ENCODE data around the gene NEO1. TPM values are rescaled to one million over a fixed set of nuclear protein-coding genes. Genes with fewer than 3 reads are reported as not detected.

NEO1 gene
- total RNA-seq, 1 donor from 2014 or later, result 24.9 TPM

DNA sequence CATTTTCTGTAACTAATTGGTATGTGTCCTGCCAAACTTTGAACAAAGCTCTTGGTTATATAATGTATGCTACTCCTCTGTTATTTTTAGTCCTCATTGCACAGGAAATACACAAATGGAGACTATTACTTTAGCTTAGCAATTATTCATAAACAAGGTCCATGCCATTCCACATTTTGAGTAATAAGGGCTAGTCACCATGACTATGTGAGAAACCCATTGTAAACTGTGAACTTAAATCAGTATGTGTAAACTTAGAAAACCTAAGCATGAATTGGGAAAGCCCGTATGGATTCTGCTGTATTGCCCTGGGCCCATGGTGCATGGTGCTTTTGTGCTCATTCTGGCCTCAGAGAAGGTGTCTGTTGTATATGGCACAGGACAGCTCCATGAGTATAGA is 216.2 kb downstream of the NEO1 start:
- TF ChIP-seq, protein P1, sequence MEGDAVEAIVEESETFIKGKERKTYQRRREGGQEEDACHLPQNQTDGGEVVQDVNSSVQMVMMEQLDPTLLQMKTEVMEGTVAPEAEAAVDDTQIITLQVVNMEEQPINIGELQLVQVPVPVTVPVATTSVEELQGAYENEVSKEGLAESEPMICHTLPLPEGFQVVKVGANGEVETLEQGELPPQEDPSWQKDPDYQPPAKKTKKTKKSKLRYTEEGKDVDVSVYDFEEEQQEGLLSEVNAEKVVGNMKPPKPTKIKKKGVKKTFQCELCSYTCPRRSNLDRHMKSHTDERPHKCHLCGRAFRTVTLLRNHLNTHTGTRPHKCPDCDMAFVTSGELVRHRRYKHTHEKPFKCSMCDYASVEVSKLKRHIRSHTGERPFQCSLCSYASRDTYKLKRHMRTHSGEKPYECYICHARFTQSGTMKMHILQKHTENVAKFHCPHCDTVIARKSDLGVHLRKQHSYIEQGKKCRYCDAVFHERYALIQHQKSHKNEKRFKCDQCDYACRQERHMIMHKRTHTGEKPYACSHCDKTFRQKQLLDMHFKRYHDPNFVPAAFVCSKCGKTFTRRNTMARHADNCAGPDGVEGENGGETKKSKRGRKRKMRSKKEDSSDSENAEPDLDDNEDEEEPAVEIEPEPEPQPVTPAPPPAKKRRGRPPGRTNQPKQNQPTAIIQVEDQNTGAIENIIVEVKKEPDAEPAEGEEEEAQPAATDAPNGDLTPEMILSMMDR (IDR thresholded peaks at IDR 0.05), result no peak
- Mint-ChIP-seq H3K27me3 (ENCODE audit: unreplicated experiment) (no peaks in the 10 kb centered on the region), H3K4me1 (ENCODE audit: unreplicated experiment) (peaks cover 9% of the 10 kb centered on the region), H3K9me3 (ENCODE audit: unreplicated experiment) (no peaks in the 10 kb centered on the region), H3K36me3 (ENCODE audit: unreplicated experiment) (peaks cover 2% of the 10 kb centered on the region), H3K27ac (ENCODE audit: unreplicated experiment) (no peak overlapping the region), H3K4me3 (ENCODE audit: unreplicated experiment) (no peak overlapping the region)
- DNase-seq (ENCODE audit: extremely low spot score, unreplicated experiment), result no peak

DNA sequence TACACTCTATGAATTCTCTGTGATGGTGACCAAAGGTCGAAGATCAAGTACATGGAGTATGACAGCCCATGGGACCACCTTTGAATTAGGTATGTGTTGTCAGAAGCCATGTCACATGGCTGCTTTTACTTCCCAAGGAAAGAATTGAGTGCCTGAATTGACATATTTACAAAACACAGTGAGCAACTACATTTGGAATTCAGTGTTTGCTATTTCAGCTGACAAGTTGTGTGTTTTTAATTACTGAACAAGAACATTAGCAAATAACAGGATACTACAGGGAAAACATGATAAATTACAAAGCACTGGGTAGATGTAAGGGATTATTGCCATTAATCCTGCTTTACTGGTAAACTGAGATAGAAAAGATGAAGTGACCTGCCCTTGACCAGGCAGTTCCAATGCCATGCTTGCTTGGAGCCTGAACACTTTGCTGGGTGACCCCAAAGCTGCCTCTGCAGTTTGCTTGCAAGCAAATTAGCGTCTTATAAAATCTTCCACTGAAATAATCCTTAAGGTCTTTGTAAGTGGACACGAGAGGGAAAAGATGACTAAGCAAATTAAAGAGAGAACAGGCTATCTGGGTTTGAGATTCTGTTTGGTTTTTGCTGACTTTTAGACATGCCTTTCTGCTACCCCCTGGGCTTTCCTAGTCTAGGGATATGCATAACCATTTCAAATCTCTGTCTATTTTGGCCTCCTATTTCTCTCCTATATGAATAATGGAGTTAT is 218.3 kb downstream of the NEO1 start:
- peaks cover 4% of the 10 kb centered on the region for H3K36me3 Mint-ChIP-seq (ENCODE audit: unreplicated experiment)
- DNase-seq (ENCODE audit: extremely low spot score, unreplicated experiment), result no peak
- H3K4me1 Mint-ChIP-seq (ENCODE audit: unreplicated experiment), result peaks cover 9% of the 10 kb centered on the region
- TF ChIP-seq, protein P1 (IDR thresholded peaks at IDR 0.05), result no peak
- no peak overlapping the region for H3K27ac Mint-ChIP-seq (ENCODE audit: unreplicated experiment)
- H3K9me3 Mint-ChIP-seq (ENCODE audit: unreplicated experiment), result no peaks in the 10 kb centered on the region
- no peaks in the 10 kb centered on the region for H3K27me3 Mint-ChIP-seq (ENCODE audit: unreplicated experiment)
- H3K4me3 Mint-ChIP-seq (ENCODE audit: unreplicated experiment), result no peak overlapping the region

DNA sequence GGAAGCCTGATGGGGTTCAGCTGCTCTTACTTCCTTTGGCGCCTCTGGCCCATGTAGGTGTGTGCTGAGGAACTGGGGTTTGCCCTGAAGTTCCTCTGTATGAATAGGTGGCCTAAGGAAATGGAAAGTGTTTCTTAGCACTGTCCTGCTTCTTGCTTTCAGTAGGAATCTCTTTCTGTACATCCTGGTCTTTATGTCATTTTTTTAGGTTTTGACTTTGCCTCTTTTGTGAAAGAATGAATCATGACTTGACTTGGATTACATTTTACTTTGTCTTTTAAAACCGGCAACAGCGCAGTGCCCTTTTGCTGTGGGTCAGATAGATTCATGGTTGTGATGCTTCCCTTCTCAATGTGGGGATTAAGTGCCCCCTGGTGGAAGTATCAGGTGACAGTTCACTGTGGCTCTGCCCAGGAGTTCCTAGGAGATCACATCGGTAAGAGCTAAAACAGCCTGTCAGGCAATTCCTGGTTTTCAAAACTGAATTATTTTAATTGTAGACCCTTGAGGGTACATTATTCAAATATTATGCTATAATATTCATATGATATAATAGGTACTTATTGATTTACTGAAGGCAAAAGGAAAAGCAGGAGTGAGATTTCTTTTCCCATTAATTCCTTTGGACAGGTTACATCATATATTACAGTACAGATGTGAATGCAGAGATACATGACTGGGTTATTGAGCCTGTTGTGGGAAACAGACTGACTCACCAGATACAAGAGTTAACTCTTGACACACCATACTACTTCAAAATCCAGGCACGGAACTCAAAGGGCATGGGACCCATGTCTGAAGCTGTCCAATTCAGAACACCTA is 221.1 kb downstream of the NEO1 start:
- H3K27me3 Mint-ChIP-seq (ENCODE audit: unreplicated experiment), result no peaks in the 10 kb centered on the region
- no peak overlapping the region for H3K27ac Mint-ChIP-seq (ENCODE audit: unreplicated experiment)
- TF ChIP-seq, protein P1 (IDR thresholded peaks at IDR 0.05), result peak; percentile 86
- DNase-seq (ENCODE audit: extremely low spot score, unreplicated experiment), result no peak
- peaks cover 9% of the 10 kb centered on the region for H3K4me1 Mint-ChIP-seq (ENCODE audit: unreplicated experiment)
- H3K4me3 Mint-ChIP-seq (ENCODE audit: unreplicated experiment), result no peak overlapping the region
- H3K36me3 Mint-ChIP-seq (ENCODE audit: unreplicated experiment), result peaks cover 2% of the 10 kb centered on the region
- H3K9me3 Mint-ChIP-seq (ENCODE audit: unreplicated experiment), result no peaks in the 10 kb centered on the region

DNA sequence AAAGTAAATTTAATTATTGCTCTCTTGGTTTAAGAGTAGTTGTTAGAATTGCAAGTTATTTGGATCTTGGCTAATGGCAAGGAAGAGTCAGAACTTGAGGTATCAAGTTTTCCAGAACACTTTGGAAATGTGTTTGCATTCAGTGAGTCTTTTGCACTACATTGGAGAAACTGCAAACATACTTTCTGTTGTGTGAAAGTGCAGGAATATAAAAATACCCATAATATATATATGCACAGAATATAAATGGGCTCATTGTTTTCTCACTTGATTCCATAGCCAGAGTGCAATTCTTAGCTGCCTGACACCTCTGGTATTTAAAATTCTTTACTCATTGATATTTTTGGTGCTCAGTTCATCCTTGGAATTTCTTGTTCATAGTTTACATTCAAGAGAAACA is 223.6 kb downstream of the NEO1 start:
- Mint-ChIP-seq H3K27ac (ENCODE audit: unreplicated experiment) (no peak overlapping the region), H3K4me1 (ENCODE audit: unreplicated experiment) (peaks cover 6% of the 10 kb centered on the region), H3K36me3 (ENCODE audit: unreplicated experiment) (peaks cover 2% of the 10 kb centered on the region), H3K4me3 (ENCODE audit: unreplicated experiment) (no peak overlapping the region), H3K9me3 (ENCODE audit: unreplicated experiment) (no peaks in the 10 kb centered on the region), H3K27me3 (ENCODE audit: unreplicated experiment) (no peaks in the 10 kb centered on the region)
- TF ChIP-seq, protein P1 (IDR thresholded peaks at IDR 0.05), result no peak
- DNase-seq (ENCODE audit: extremely low spot score, unreplicated experiment), result no peak
